GM23338 (cell line): Measurements from ENCODE around the gene TRIM68. TPM values are rescaled to one million over a fixed set of nuclear protein-coding genes. Genes with fewer than 3 reads are reported as not detected.

Experiments used
- ATAC-seq: fragments of 200-7000 bp; cut with Tn5 transposase; 3 replicates; pipeline ENCODE4 v1.9.1; 2020
- DNase-seq: peaks from one replicate; pipeline ENCODE4 v3.0.0-alpha.2; 2015; ENCODE audit warnings: low spot score
- H2AFZ ChIP-seq: fragments of 200-600 bp; sonication (generic); 2 replicates; pipeline ENCODE4 v1.8.0; 2016; ENCODE audit warnings: antibody characterized with exemption, mild to moderate bottlenecking, moderate library complexity
- H3F3A ChIP-seq: fragments of 200-600 bp; sonication (generic); replicated peaks from 2 replicates; pipeline ENCODE4 v1.8.0; 2017; ENCODE audit warnings: antibody characterized with exemption, mixed run types, low read depth
- H3K27ac ChIP-seq: fragments of 200-600 bp; sonication (generic); 2 replicates; pipeline ENCODE4 v1.6.1; 2016; ENCODE audit warnings: low read depth
- H3K27me3 ChIP-seq: fragments of 200-600 bp; sonication (generic); 2 replicates; pipeline ENCODE4 v1.8.0; 2016; ENCODE audit warnings: mild to moderate bottlenecking, mixed run types, moderate library complexity; ENCODE audit not compliant: insufficient read depth
- H3K36me3 ChIP-seq: fragments of 200-600 bp; sonication (generic); 2 replicates; pipeline ENCODE4 v1.8.0; 2016; ENCODE audit warnings: mild to moderate bottlenecking; ENCODE audit not compliant: insufficient read depth
- H3K4me1 ChIP-seq: fragments of 200-600 bp; sonication (generic); 2 replicates; pipeline ENCODE4 v1.8.0; 2016; ENCODE audit warnings: mild to moderate bottlenecking, moderate library complexity; ENCODE audit not compliant: insufficient read depth
- H3K4me2 ChIP-seq: fragments of 200-600 bp; sonication (generic); 2 replicates; pipeline ENCODE4 v1.7.1; 2017; ENCODE audit warnings: mixed run types
- H3K4me3 ChIP-seq: fragments of 200-600 bp; sonication (generic); 2 replicates; pipeline ENCODE4 v1.6.1; 2016; ENCODE audit warnings: mixed run types
- H3K79me2 ChIP-seq: fragments of 200-600 bp; sonication (generic); replicated peaks from 2 replicates; pipeline ENCODE4 v1.8.0; 2017; ENCODE audit warnings: mild to moderate bottlenecking; ENCODE audit not compliant: insufficient read depth
- H3K9me2 ChIP-seq: fragments of 200-600 bp; sonication (generic); 2 replicates; pipeline ENCODE4 v1.8.0; 2017; ENCODE audit not compliant: insufficient read depth
- H4K20me1 ChIP-seq: fragments of 200-600 bp; sonication (generic); replicated peaks from 2 replicates; pipeline ENCODE4 v1.8.0; 2017; ENCODE audit warnings: mild to moderate bottlenecking; ENCODE audit not compliant: insufficient read depth
- H3K27ac Mint-ChIP-seq: 2 replicates; pipeline ENCODE4 v1.8.0; 2020; ENCODE audit warnings: inconsistent platforms, mild to moderate bottlenecking, moderate library complexity, mixed read lengths
- H3K27me3 Mint-ChIP-seq: 3 replicates; pipeline ENCODE4 v1.8.0; 2022; ENCODE audit warnings: low read depth, mild to moderate bottlenecking, moderate library complexity, mixed read lengths, inconsistent platforms; ENCODE audit not compliant: insufficient read depth, poor library complexity
- H3K36me3 Mint-ChIP-seq: 3 replicates; pipeline ENCODE4 v1.8.0; 2021; ENCODE audit warnings: low read depth, mild to moderate bottlenecking, inconsistent platforms, moderate library complexity, mixed read lengths
- H3K4me1 Mint-ChIP-seq: 3 replicates; pipeline ENCODE4 v1.8.0; 2020; ENCODE audit warnings: mild to moderate bottlenecking, inconsistent platforms, mixed read lengths
- H3K4me3 Mint-ChIP-seq: 3 replicates; pipeline ENCODE4 v1.8.0; 2021; ENCODE audit warnings: moderate library complexity, mild to moderate bottlenecking, inconsistent platforms, mixed read lengths
- H3K9me3 Mint-ChIP-seq: 3 replicates; pipeline ENCODE4 v1.8.0; 2020; ENCODE audit warnings: moderate library complexity, mild to moderate bottlenecking, inconsistent platforms, mixed read lengths
- EZH2 ChIP-seq: fragments of 200-600 bp; sonication (generic); IDR thresholded peaks from one replicate; pipeline ENCODE4 v1.8.0; 2017; ENCODE audit warnings: antibody characterized with exemption, mild to moderate bottlenecking, low read depth; ENCODE audit not compliant: unreplicated experiment
- EZH2phosphoT487 ChIP-seq: fragments of 200-600 bp; sonication (generic); IDR thresholded peaks from one replicate; pipeline ENCODE4 v1.8.1; 2018; ENCODE audit warnings: antibody characterized with exemption; ENCODE audit not compliant: unreplicated experiment
- JUNB ChIP-seq: IDR thresholded peaks from one replicate; pipeline ENCODE4 v1.6.1; 2016; ENCODE audit warnings: antibody characterized with exemption; ENCODE audit not compliant: unreplicated experiment
- STAT1 ChIP-seq: IDR thresholded peaks from one replicate; pipeline ENCODE4 v1.6.1; 2016; ENCODE audit warnings: antibody characterized with exemption; ENCODE audit not compliant: unreplicated experiment
- ZNF114 ChIP-seq: fragments of 250-450 bp; sonication (Bioruptor Pico); IDR thresholded peaks from 2 replicates; pipeline ENCODE4 v1.5.0; 2020; ENCODE audit warnings: mild to moderate bottlenecking, moderate library complexity
- polyA plus RNA-seq: library from polyadenylated mRNA; unstranded; fragments of >200 nt; fragmentation: Nextera tagmentation; extraction: Ambion mirVana; gene quantifications from 2 replicates; pipeline ENCODE4 v1.2.1, GENCODE V29; 2016
- total RNA-seq: library from RNA; depleted of rRNA; stranded (reverse); fragments of >200 nt; shearing (Covaris generic); gene quantifications from 2 replicates; pipeline ENCODE4 v1.2.3, GENCODE V29; 2014
- TF ChIP-seq, protein P1 (sequence below): IDR thresholded peaks from one replicate; pipeline ENCODE4 v1.6.1; 2018; ENCODE audit warnings: antibody characterized with exemption; ENCODE audit not compliant: unreplicated experiment
- TF ChIP-seq, protein P2 (sequence below), 2 experiments: fragments of 200-600 bp in 1 of 2; sonication (generic) in 1 of 2; conservative IDR thresholded peaks; 2 replicates each; pipeline versions ENCODE4 v1.5.1 to v1.6.1; 2016 to 2017; ENCODE audit warnings: antibody characterized with exemption in 2 of 2, low read depth in 2 of 2, mild to moderate bottlenecking in 2 of 2, moderate library complexity in 1 of 2

The TRIM68 gene
- total and polyA plus RNA-seq, 2 experiments from 2014 or later: 1.6 to 5.7 TPM

DNA sequence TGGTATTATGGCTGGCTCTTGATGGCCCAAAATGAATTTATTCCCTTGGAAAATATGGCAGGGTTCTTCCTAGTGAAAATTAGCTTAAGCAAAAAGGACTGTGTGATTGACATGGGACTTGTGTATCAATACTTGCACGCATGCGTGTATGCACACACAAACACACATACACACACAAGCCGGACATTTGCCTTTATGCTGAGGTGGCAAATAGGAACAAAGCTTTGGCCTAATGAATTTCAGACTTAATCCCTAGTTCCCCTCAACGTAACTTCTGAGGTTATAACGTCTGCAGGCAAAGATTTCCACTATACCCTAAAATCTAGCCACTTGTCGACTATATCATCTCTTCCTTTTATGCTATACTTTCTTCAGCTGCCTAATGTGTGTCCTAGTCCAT is 29.4 kb downstream of the TRIM68 start (continued):
- TF ChIP-seq, protein P1, sequence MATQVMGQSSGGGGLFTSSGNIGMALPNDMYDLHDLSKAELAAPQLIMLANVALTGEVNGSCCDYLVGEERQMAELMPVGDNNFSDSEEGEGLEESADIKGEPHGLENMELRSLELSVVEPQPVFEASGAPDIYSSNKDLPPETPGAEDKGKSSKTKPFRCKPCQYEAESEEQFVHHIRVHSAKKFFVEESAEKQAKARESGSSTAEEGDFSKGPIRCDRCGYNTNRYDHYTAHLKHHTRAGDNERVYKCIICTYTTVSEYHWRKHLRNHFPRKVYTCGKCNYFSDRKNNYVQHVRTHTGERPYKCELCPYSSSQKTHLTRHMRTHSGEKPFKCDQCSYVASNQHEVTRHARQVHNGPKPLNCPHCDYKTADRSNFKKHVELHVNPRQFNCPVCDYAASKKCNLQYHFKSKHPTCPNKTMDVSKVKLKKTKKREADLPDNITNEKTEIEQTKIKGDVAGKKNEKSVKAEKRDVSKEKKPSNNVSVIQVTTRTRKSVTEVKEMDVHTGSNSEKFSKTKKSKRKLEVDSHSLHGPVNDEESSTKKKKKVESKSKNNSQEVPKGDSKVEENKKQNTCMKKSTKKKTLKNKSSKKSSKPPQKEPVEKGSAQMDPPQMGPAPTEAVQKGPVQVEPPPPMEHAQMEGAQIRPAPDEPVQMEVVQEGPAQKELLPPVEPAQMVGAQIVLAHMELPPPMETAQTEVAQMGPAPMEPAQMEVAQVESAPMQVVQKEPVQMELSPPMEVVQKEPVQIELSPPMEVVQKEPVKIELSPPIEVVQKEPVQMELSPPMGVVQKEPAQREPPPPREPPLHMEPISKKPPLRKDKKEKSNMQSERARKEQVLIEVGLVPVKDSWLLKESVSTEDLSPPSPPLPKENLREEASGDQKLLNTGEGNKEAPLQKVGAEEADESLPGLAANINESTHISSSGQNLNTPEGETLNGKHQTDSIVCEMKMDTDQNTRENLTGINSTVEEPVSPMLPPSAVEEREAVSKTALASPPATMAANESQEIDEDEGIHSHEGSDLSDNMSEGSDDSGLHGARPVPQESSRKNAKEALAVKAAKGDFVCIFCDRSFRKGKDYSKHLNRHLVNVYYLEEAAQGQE: no peak
- no peak for TF ChIP-seq ZNF114 (CRISPR knock-in tag)
- no peak for TF ChIP-seq STAT1
- TF ChIP-seq EZH2: no peak
- TF ChIP-seq JUNB: no peak
- TF ChIP-seq, protein P2, sequence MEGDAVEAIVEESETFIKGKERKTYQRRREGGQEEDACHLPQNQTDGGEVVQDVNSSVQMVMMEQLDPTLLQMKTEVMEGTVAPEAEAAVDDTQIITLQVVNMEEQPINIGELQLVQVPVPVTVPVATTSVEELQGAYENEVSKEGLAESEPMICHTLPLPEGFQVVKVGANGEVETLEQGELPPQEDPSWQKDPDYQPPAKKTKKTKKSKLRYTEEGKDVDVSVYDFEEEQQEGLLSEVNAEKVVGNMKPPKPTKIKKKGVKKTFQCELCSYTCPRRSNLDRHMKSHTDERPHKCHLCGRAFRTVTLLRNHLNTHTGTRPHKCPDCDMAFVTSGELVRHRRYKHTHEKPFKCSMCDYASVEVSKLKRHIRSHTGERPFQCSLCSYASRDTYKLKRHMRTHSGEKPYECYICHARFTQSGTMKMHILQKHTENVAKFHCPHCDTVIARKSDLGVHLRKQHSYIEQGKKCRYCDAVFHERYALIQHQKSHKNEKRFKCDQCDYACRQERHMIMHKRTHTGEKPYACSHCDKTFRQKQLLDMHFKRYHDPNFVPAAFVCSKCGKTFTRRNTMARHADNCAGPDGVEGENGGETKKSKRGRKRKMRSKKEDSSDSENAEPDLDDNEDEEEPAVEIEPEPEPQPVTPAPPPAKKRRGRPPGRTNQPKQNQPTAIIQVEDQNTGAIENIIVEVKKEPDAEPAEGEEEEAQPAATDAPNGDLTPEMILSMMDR (conservative IDR thresholded peaks at IDR 0.05; ENCODE audit: low read depth in 2 of 2): no peak

DNA sequence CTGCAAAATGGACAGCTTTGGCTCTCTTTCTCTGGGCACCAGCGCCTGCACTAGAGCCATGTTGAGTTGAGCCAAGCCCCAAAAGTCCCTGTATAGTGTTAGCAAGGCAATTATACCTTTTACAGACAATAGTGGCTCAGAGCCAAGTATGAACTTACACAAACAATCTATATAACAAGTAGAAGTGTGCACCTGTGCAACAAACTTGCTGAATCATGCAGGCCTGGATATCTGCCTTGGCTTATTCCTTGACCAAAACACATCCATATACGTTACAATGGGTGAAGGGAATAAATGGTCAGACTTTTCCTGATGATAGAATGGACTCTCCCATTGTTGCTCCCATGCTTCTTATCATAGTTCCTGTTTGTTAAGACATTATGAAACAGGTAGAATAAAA is 30.3 kb downstream of the TRIM68 start:
- no peaks in the 10 kb centered on the region for H4K20me1 ChIP-seq
- no peaks in the 10 kb centered on the region for H3K79me2 ChIP-seq
- no peak overlapping the region for H3K27ac ChIP-seq
- no peaks in the 10 kb centered on the region for H3K4me1 ChIP-seq
- H3K4me3 Mint-ChIP-seq: no peak overlapping the region
- DNase-seq (no peak), ATAC-seq (no peak)
- peaks cover 2% of the 10 kb centered on the region for H3K27me3 Mint-ChIP-seq
- H3F3A ChIP-seq: no peaks in the 10 kb centered on the region
- no peak overlapping the region for H2AFZ ChIP-seq
- H3K36me3 Mint-ChIP-seq: no peaks in the 10 kb centered on the region
- no peaks in the 10 kb centered on the region for H3K27me3 ChIP-seq
- H3K4me1 Mint-ChIP-seq: no peaks in the 10 kb centered on the region
- H3K4me2 ChIP-seq: no peak overlapping the region
- no peak for TF ChIP-seq EZH2phosphoT487
- H3K36me3 ChIP-seq: no peaks in the 10 kb centered on the region
- no peak overlapping the region for H3K4me3 ChIP-seq
- H3K9me3 Mint-ChIP-seq: no peaks in the 10 kb centered on the region; the same call in 2 of the 3 replicates
- peaks cover 18% of the 10 kb centered on the region for H3K9me2 ChIP-seq
- no peak overlapping the region for H3K27ac Mint-ChIP-seq

DNA sequence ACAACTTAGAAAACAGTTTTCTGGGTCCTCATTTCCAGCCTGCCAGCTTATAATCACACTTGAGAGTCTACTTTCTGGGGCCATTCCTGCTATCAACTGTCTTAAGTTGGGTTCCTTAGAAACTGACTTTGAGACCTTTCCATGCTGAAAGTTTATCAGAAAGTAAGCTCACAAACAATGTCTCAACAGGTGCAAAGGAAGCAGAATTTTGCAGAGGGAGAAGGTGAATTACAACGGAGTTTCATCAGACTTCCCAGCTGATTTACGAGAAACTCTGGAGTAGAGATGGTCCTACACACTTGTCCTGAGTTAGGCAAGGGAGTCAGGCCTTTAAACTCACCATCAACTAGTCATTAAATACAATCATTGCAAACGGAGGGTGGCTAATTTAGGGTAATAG is 31.2 kb downstream of the TRIM68 start:
- no peaks in the 10 kb centered on the region for H3K27me3 ChIP-seq
- H3K27me3 Mint-ChIP-seq: peaks cover 2% of the 10 kb centered on the region
- peaks cover 3% of the 10 kb centered on the region for H3K4me1 ChIP-seq
- 0 out of 2 replicates have a peak overlapping the region, but pooled peaks have one; percentile 14 for H2AFZ ChIP-seq
- peaks cover 7% of the 10 kb centered on the region; the same call in 2 of the 3 replicates for H3K4me1 Mint-ChIP-seq
- H3K9me3 Mint-ChIP-seq: no peaks in the 10 kb centered on the region; the same call in 2 of the 3 replicates
- H3K79me2 ChIP-seq: no peaks in the 10 kb centered on the region
- H3K4me2 ChIP-seq: no peak overlapping the region
- no peaks in the 10 kb centered on the region for H3K36me3 ChIP-seq
- no peak for DNase-seq
- H3K27ac Mint-ChIP-seq: no peak overlapping the region
- no peaks in the 10 kb centered on the region for H3F3A ChIP-seq
- no peak overlapping the region for H3K27ac ChIP-seq
- H3K36me3 Mint-ChIP-seq: no peaks in the 10 kb centered on the region
- no peak overlapping the region for H3K4me3 Mint-ChIP-seq
- ATAC-seq: no peak
- H3K9me2 ChIP-seq: peaks cover 22% of the 10 kb centered on the region
- H3K4me3 ChIP-seq: no peak overlapping the region
- no peaks in the 10 kb centered on the region for H4K20me1 ChIP-seq
- TF ChIP-seq EZH2: no peak
- TF ChIP-seq, protein P1: no peak
- TF ChIP-seq, protein P2 (conservative IDR thresholded peaks at IDR 0.05; ENCODE audit: low read depth in 2 of 2): no peak
